Activated CD4-positive, alpha-beta T cell treated with anti-CD3 and anti-CD28 coated beads, Interleukin-2, amount 10 ng/mL, durations not matched to agents 24 days and 14 days (primary cell): Measurements from ENCODE around the gene FAM120B. TPM values are rescaled to one million over a fixed set of nuclear protein-coding genes. Genes with fewer than 3 reads are reported as not detected.

ENCODE experiments used
- DNase-seq: peaks from one replicate; pipeline ENCODE4 v3.0.0; 2022
- H3K27ac Mint-ChIP-seq: one replicate; pipeline ENCODE4 v1.8.0; 2022; ENCODE audit warnings: mild to moderate bottlenecking, mixed read lengths
- H3K27me3 Mint-ChIP-seq: one replicate; pipeline ENCODE4 v1.8.0; 2022; ENCODE audit warnings: mixed read lengths
- H3K36me3 Mint-ChIP-seq: one replicate; pipeline ENCODE4 v1.8.0; 2022; ENCODE audit warnings: low read depth, mild to moderate bottlenecking, mixed read lengths
- H3K4me1 Mint-ChIP-seq: one replicate; pipeline ENCODE4 v1.8.0; 2021; ENCODE audit warnings: mixed read lengths
- H3K4me3 Mint-ChIP-seq: one replicate; pipeline ENCODE4 v1.8.0; 2022; ENCODE audit warnings: mild to moderate bottlenecking, moderate library complexity, mixed read lengths
- H3K9me3 Mint-ChIP-seq: one replicate; pipeline ENCODE4 v1.8.0; 2021; ENCODE audit warnings: mixed read lengths
- intact Hi-C: fragments of 100-400 bp; cut with micrococcal nuclease; formaldehyde crosslinking; loops from one replicate; pipeline ENCODE4 v1.15.1; 2023
- total RNA-seq: library from RNA; stranded (reverse); gene quantifications from 2 replicates; pipeline ENCODE4 v1.2.3, GENCODE V29; 2022

The FAM120B gene
- total RNA-seq, 1 donor from 2014 or later: 19.3 TPM

GRCh38 chr6:170286246-170286933, 20.2 kb upstream of the FAM120B start:
- intact Hi-C loops: no loop called here

GRCh38 chr6:170286934-170287265, 19.7 kb upstream of the FAM120B start:
- H3K27ac Mint-ChIP-seq: no peak overlapping the region

More at GRCh38 chr6:170286246-170286933, 20.2 kb upstream of the FAM120B start:
- Mint-ChIP-seq H3K4me1 (peaks cover 9% of the 10 kb centered on the region), H3K4me3 (no peak overlapping the region), H3K27me3 (peaks cover 45% of the 10 kb centered on the region), H3K27ac (no peak overlapping the region), H3K9me3 (no peaks in the 10 kb centered on the region), H3K36me3 (no peaks in the 10 kb centered on the region)
- no peak for DNase-seq

GRCh38 chr6:170287371-170287876, 19.1 kb upstream of the FAM120B start:
- Mint-ChIP-seq H3K9me3 (no peaks in the 10 kb centered on the region), H3K36me3 (peaks cover 2% of the 10 kb centered on the region), H3K4me1 (peaks cover 16% of the 10 kb centered on the region), H3K4me3 (no peak overlapping the region), H3K27ac (no peak overlapping the region), H3K27me3 (peaks cover 51% of the 10 kb centered on the region)
- intact Hi-C loops: no loop called here
- DNase-seq: no peak

More at GRCh38 chr6:170286934-170287265, 19.7 kb upstream of the FAM120B start:
- intact Hi-C loops: no loop called here
- peaks cover 46% of the 10 kb centered on the region for H3K27me3 Mint-ChIP-seq
- H3K4me1 Mint-ChIP-seq: peaks cover 11% of the 10 kb centered on the region
- no peak overlapping the region for H3K4me3 Mint-ChIP-seq
- H3K9me3 Mint-ChIP-seq: no peaks in the 10 kb centered on the region
- peaks cover 2% of the 10 kb centered on the region for H3K36me3 Mint-ChIP-seq
- DNase-seq: no peak

GRCh38 chr6:170288091-170288631, 18.4 kb upstream of the FAM120B start:
- Mint-ChIP-seq H3K27ac (no peak overlapping the region), H3K36me3 (peaks cover 2% of the 10 kb centered on the region), H3K4me3 (peak overlapping the region; percentile 80), H3K4me1 (peaks cover 21% of the 10 kb centered on the region), H3K9me3 (no peaks in the 10 kb centered on the region), H3K27me3 (peaks cover 58% of the 10 kb centered on the region)
- intact Hi-C loops: no loop called here
- no peak for DNase-seq

GRCh38 chr6:170288852-170289179, 17.7 kb upstream of the FAM120B start:
- intact Hi-C loops: no loop called here
- H3K27ac Mint-ChIP-seq: peak overlapping the region; percentile 39
- peaks cover 65% of the 10 kb centered on the region for H3K27me3 Mint-ChIP-seq
- H3K4me1 Mint-ChIP-seq: peaks cover 24% of the 10 kb centered on the region
- H3K4me3 Mint-ChIP-seq: peak overlapping the region; percentile 80
- no peaks in the 10 kb centered on the region for H3K9me3 Mint-ChIP-seq
- DNase-seq: no peak
- peaks cover 2% of the 10 kb centered on the region for H3K36me3 Mint-ChIP-seq

- Mint-ChIP-seq H3K36me3 (peaks cover 2% of the 10 kb centered on the region), H3K9me3 (no peaks in the 10 kb centered on the region), H3K4me1 (peaks cover 26% of the 10 kb centered on the region), H3K27ac (no peak overlapping the region), H3K27me3 (peaks cover 67% of the 10 kb centered on the region), H3K4me3 (peak overlapping the region; percentile 80)
- peak; percentile 68 for DNase-seq
- intact Hi-C loops: no loop called here
Observed at GRCh38 chr6:170289180-170289931, 17.2 kb upstream of the FAM120B start.

GRCh38 chr6:170289951-170290295, 16.6 kb upstream of the FAM120B start:
- peaks cover 26% of the 10 kb centered on the region for H3K4me1 Mint-ChIP-seq
- H3K36me3 Mint-ChIP-seq: peaks cover 2% of the 10 kb centered on the region
- H3K9me3 Mint-ChIP-seq: no peaks in the 10 kb centered on the region
- peak overlapping the region; percentile 89 for H3K4me3 Mint-ChIP-seq
- no peak for DNase-seq
- no peak overlapping the region for H3K27ac Mint-ChIP-seq
- intact Hi-C loops: loop anchor here (10.0 kb wide), 1 partner anchor 145 kb away; no protein-coding TSS in a partner anchor
- peaks cover 72% of the 10 kb centered on the region for H3K27me3 Mint-ChIP-seq

GRCh38 chr6:170290296-170291128, 16.0 kb upstream of the FAM120B start, which contains the start of gene DLL1:
TSS of gene DLL1 (minus strand) at chr6:170291078. CDS start at chr6:170290139, 939 bp downstream.
- intact Hi-C loops: loop anchor here (10.0 kb wide), 1 partner anchor 146 kb away; no protein-coding TSS in a partner anchor
- H3K4me1 Mint-ChIP-seq: peaks cover 28% of the 10 kb centered on the region
- peak; percentile 76 for DNase-seq
- peaks cover 2% of the 10 kb centered on the region for H3K36me3 Mint-ChIP-seq
- peak within 1 kb of the TSS; percentile 89 for H3K4me3 Mint-ChIP-seq
- H3K27me3 Mint-ChIP-seq: peaks cover 72% of the 10 kb centered on the region
- no peaks in the 10 kb centered on the region for H3K9me3 Mint-ChIP-seq
- H3K27ac Mint-ChIP-seq: no peak within 1 kb of the TSS

- Mint-ChIP-seq H3K9me3 (no peaks in the 10 kb centered on the region), H3K36me3 (peaks cover 2% of the 10 kb centered on the region), H3K4me3 (peak overlapping the region; percentile 81), H3K27ac (no peak overlapping the region), H3K27me3 (peaks cover 66% of the 10 kb centered on the region), H3K4me1 (peaks cover 28% of the 10 kb centered on the region)
- intact Hi-C loops: loop anchor here (1.0 to 10.0 kb wide), 4 partner anchors 15 to 501 kb away; partner anchors contain the start of gene FAM120B
- DNase-seq: peak; percentile 78
Observed at GRCh38 chr6:170291271-170292110, 15.1 kb upstream of the FAM120B start.

- H3K4me3 Mint-ChIP-seq: peak overlapping the region; percentile 81
- H3K4me1 Mint-ChIP-seq: peaks cover 28% of the 10 kb centered on the region
- H3K9me3 Mint-ChIP-seq: no peaks in the 10 kb centered on the region
- H3K27ac Mint-ChIP-seq: peak overlapping the region; percentile 34
- H3K36me3 Mint-ChIP-seq: peaks cover 2% of the 10 kb centered on the region
- peaks cover 61% of the 10 kb centered on the region for H3K27me3 Mint-ChIP-seq
- no peak for DNase-seq
- intact Hi-C loops: loop anchor here (1.0 to 10.0 kb wide), 4 partner anchors 15 to 502 kb away; partner anchors contain the start of gene FAM120B
Observed at GRCh38 chr6:170292111-170292406, 14.5 kb upstream of the FAM120B start.

GRCh38 chr6:170292407-170293158, 14.0 kb upstream of the FAM120B start:
- H3K27ac Mint-ChIP-seq: peak overlapping the region; percentile 34
- H3K4me3 Mint-ChIP-seq: peak overlapping the region; percentile 81
- peaks cover 61% of the 10 kb centered on the region for H3K27me3 Mint-ChIP-seq

More at GRCh38 chr6:170292407-170293158, 14.0 kb upstream of the FAM120B start:
- H3K36me3 Mint-ChIP-seq: peaks cover 2% of the 10 kb centered on the region
- intact Hi-C loops: loop anchor here (1.0 to 10.0 kb wide), 4 partner anchors 14 to 502 kb away; partner anchors contain the start of gene FAM120B
- no peak for DNase-seq
- no peaks in the 10 kb centered on the region for H3K9me3 Mint-ChIP-seq
- H3K4me1 Mint-ChIP-seq: peaks cover 28% of the 10 kb centered on the region
